Trophoblast cell (in vitro differentiated cells and primary cell): ENCODE data around the gene CDKN2B.

Experiments
- DNase-seq, 2 donors: peaks; one replicate each; pipeline ENCODE4 v3.0.0-alpha.2; 2016
- H2AFZ ChIP-seq: 2 replicates; pipeline ENCODE4 v1.6.1; 2013; ENCODE audit warnings: low read length, moderate library complexity, mild to moderate bottlenecking; ENCODE audit not compliant: insufficient read depth, poor library complexity
- H2AK5ac ChIP-seq: 2 replicates; pipeline ENCODE4 v1.6.1; 2013; ENCODE audit warnings: mild to moderate bottlenecking, low read length
- H2BK120ac ChIP-seq: 2 replicates; pipeline ENCODE4 v1.6.1; 2013; ENCODE audit warnings: low read length, mild to moderate bottlenecking, moderate library complexity; ENCODE audit not compliant: insufficient read depth, poor library complexity
- H2BK12ac ChIP-seq: 2 replicates; pipeline ENCODE4 v1.6.1; 2013; ENCODE audit warnings: mild to moderate bottlenecking, low read length, moderate library complexity
- H2BK5ac ChIP-seq: 2 replicates; pipeline ENCODE4 v1.6.1; 2013; ENCODE audit warnings: low read length, low read depth, moderate library complexity, mild to moderate bottlenecking; ENCODE audit not compliant: poor library complexity
- H3K14ac ChIP-seq: 2 replicates; pipeline ENCODE4 v1.6.1; 2013; ENCODE audit warnings: mild to moderate bottlenecking, low read length
- H3K18ac ChIP-seq: 2 replicates; pipeline ENCODE4 v1.6.1; 2013; ENCODE audit warnings: mild to moderate bottlenecking, low read length
- H3K23ac ChIP-seq: 2 replicates; pipeline ENCODE4 v1.6.1; 2013; ENCODE audit warnings: low read length
- H3K27ac ChIP-seq: 2 replicates; pipeline ENCODE4 v1.5.1; 2013; ENCODE audit warnings: low read depth, mild to moderate bottlenecking, inconsistent platforms, low read length, moderate library complexity
- H3K27me3 ChIP-seq: 2 replicates; pipeline ENCODE4 v1.6.1; 2013; ENCODE audit warnings: inconsistent platforms, mild to moderate bottlenecking, low read length, moderate library complexity; ENCODE audit not compliant: insufficient read depth
- H3K36me3 ChIP-seq, 2 experiments: 1 replicate in 1 of 2; 2 replicates in 1 of 2; pipeline ENCODE4 v1.6.1; 2013; ENCODE audit warnings: low read length in 2 of 2, mild to moderate bottlenecking in 2 of 2, moderate library complexity in 1 of 2; ENCODE audit not compliant: insufficient read depth in 2 of 2, control insufficient read depth in 1 of 2
- H3K4ac ChIP-seq: 2 replicates; pipeline ENCODE4 v1.6.1; 2013; ENCODE audit warnings: low read depth, mild to moderate bottlenecking, low read length, moderate library complexity
- H3K4me1 ChIP-seq, 2 experiments: 1 replicate in 1 of 2; 2 replicates in 1 of 2; pipeline ENCODE4 v1.6.1; 2013; ENCODE audit warnings: low read length in 2 of 2, mild to moderate bottlenecking in 2 of 2, moderate library complexity in 1 of 2; ENCODE audit not compliant: insufficient read depth in 2 of 2, control insufficient read depth in 1 of 2
- H3K4me2 ChIP-seq: 2 replicates; pipeline ENCODE4 v1.6.1; 2013; ENCODE audit warnings: inconsistent platforms, mild to moderate bottlenecking, low read length, moderate library complexity
- H3K4me3 ChIP-seq: 2 replicates; pipeline ENCODE4 v1.5.1; 2013; ENCODE audit warnings: mild to moderate bottlenecking, low read depth, low read length, inconsistent platforms
- H3K79me1 ChIP-seq: one replicate; pipeline ENCODE4 v1.6.1; 2013; ENCODE audit warnings: low read length
- H3K79me2 ChIP-seq: 2 replicates; pipeline ENCODE4 v1.6.1; 2013; ENCODE audit warnings: low read length, mild to moderate bottlenecking; ENCODE audit not compliant: control insufficient read depth, insufficient read depth, poor library complexity
- H3K9ac ChIP-seq: 2 replicates; pipeline ENCODE4 v1.6.1; 2013; ENCODE audit warnings: mild to moderate bottlenecking, low read length
- H3K9me3 ChIP-seq: 2 replicates; pipeline ENCODE4 v1.6.1; 2013; ENCODE audit warnings: low read depth, mild to moderate bottlenecking, control low read depth, inconsistent platforms, low read length; ENCODE audit not compliant: insufficient read depth
- H4K12ac ChIP-seq: 2 replicates; pipeline ENCODE4 v1.6.1; 2013; ENCODE audit warnings: low read depth, mild to moderate bottlenecking, low read length, moderate library complexity
- H4K8ac ChIP-seq: 2 replicates; pipeline ENCODE4 v1.6.1; 2013; ENCODE audit warnings: low read depth, mild to moderate bottlenecking, low read length, moderate library complexity
- H4K91ac ChIP-seq: one replicate; pipeline ENCODE4 v1.6.1; 2013; ENCODE audit warnings: low read depth, mild to moderate bottlenecking, low read length, moderate library complexity
- WGBS: extraction: QIAGEN DNeasy Blood & Tissue Kit; methylation state at CpG from one replicate; pipeline ENCODE4 v1.1.7; 2013; ENCODE audit warnings: missing lambda C conversion rate; ENCODE audit not compliant: insufficient read length, insufficient coverage; ENCODE audit errors: extremely low coverage; 5-methylcytosine and 5-hydroxymethylcytosine counted together

CDKN2B gene

DNA sequence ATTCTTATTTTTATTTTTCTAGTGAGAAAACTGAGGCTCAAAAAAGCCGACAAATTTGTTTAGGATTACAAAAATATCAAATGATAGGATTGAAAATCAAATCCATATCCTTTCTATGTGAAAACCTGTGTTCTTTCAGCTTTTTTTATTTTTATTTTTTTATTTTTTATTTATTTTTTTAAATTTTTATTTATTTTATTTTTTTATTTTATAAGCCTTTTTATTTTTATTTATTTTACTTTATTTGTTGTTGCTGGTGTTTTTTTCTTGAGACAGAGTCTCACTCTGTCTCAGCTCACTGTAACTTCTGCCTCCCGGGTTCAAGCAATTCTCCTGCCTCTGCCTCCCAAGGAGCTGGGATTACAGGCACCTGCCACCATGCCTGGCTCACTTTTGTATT is 45.4 kb upstream of the CDKN2B start:
- Histone ChIP-seq H2BK12ac (no peak overlapping the region), H3K36me3 (no peaks in the 10 kb centered on the region), H3K9ac (no peak overlapping the region), H3K79me1 (peaks cover 5% of the 10 kb centered on the region), H2AFZ (no peak overlapping the region), H3K4ac (no peak overlapping the region), H3K27ac (no peak overlapping the region), H2AK5ac (no peak overlapping the region), H3K27me3 (no peaks in the 10 kb centered on the region), H4K12ac (no peak overlapping the region), H3K79me2 (no peaks in the 10 kb centered on the region), H3K14ac (no peak overlapping the region), H3K4me1 (peaks cover 0 to 2% of the 10 kb centered on the region in 2 experiments), H3K4me3 (no peak overlapping the region), H2BK120ac (no peak overlapping the region), H3K23ac (no peak overlapping the region), H3K18ac (no peak overlapping the region), H3K4me2 (no peak overlapping the region), H4K91ac (no peak overlapping the region), H4K8ac (no peak overlapping the region), H3K9me3 (no peaks in the 10 kb centered on the region), H2BK5ac (no peak overlapping the region)
- no peak for DNase-seq
- WGBS: no CpG with 5 or more reads among the region's 2 CpGs

DNA sequence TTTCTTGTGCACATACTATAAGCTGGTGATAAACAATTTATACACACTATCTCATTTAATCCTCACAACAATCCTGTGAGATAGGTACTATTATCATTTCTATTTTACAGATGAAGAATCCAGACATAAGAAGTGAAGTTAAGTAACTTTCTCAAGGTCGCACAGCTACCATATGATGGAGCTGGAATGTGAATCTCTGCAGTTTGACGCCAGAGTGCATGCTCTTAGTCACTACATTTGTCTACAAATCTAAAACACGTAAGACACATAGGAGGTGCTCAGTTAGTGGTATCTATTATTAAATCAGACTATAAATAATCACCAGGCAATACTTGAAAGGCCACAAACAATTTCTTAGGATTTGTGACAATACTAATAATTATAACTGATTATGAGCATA is 45.0 kb upstream of the CDKN2B start:
- no peak for DNase-seq
- Histone ChIP-seq H3K79me2 (no peaks in the 10 kb centered on the region), H4K12ac (no peak overlapping the region), H3K4me2 (no peak overlapping the region), H3K27me3 (no peaks in the 10 kb centered on the region), H3K23ac (no peak overlapping the region), H2BK120ac (no peak overlapping the region), H3K9me3 (no peaks in the 10 kb centered on the region), H2BK12ac (no peak overlapping the region), H3K4ac (no peak overlapping the region), H2AK5ac (no peak overlapping the region), H4K8ac (no peak overlapping the region), H3K14ac (no peak overlapping the region), H3K27ac (no peak overlapping the region), H3K4me3 (no peak overlapping the region), H3K4me1 (peaks cover 2 to 4% of the 10 kb centered on the region in 2 experiments), H2BK5ac (no peak overlapping the region), H3K79me1 (peaks cover 5% of the 10 kb centered on the region), H4K91ac (no peak overlapping the region), H3K36me3 (no peaks in the 10 kb centered on the region), H3K9ac (no peak overlapping the region), H3K18ac (no peak overlapping the region), H2AFZ (no peak overlapping the region)
- no CpG with 5 or more reads among the region's 3 CpGs for WGBS

- Histone ChIP-seq H3K27me3 (no peaks in the 10 kb centered on the region), H3K4me2 (no peak overlapping the region), H4K12ac (no peak overlapping the region), H3K79me1 (peaks cover 5% of the 10 kb centered on the region), H3K36me3 (no peaks in the 10 kb centered on the region), H3K27ac (no peak overlapping the region), H2AK5ac (no peak overlapping the region), H2BK120ac (no peak overlapping the region), H3K23ac (no peak overlapping the region), H3K4me3 (no peak overlapping the region), H3K79me2 (no peaks in the 10 kb centered on the region), H3K9me3 (no peaks in the 10 kb centered on the region), H2BK12ac (no peak overlapping the region), H4K8ac (no peak overlapping the region), H2BK5ac (no peak overlapping the region), H3K9ac (no peak overlapping the region), H3K4me1 (peaks cover 2 to 4% of the 10 kb centered on the region in 2 experiments), H4K91ac (no peak overlapping the region), H3K4ac (no peak overlapping the region), H2AFZ (no peak overlapping the region), H3K18ac (no peak overlapping the region), H3K14ac (no peak overlapping the region)
- DNase-seq: no peak
- WGBS: no CpG with 5 or more reads among the region's 2 CpGs
Observed at GRCh38 chr9:22053178-22053577, 44.1 kb upstream of the CDKN2B start.

- H3K27ac ChIP-seq: no peak overlapping the region
- no peak overlapping the region for H3K23ac ChIP-seq
- H3K9me3 ChIP-seq: no peaks in the 10 kb centered on the region
- no peaks in the 10 kb centered on the region for H3K79me2 ChIP-seq
- H3K4ac ChIP-seq: no peak overlapping the region
- H3K9ac ChIP-seq: no peak overlapping the region
- WGBS: no CpG with 5 or more reads among the region's 4 CpGs
- no peak overlapping the region for H3K18ac ChIP-seq
- no peak overlapping the region for H2BK120ac ChIP-seq
- no peak overlapping the region for H4K8ac ChIP-seq
- H3K14ac ChIP-seq: no peak overlapping the region
- no peak overlapping the region for H4K12ac ChIP-seq
- peak overlapping the region; percentile 64 for H2BK12ac ChIP-seq
- H2AK5ac ChIP-seq: no peak overlapping the region
- no peak overlapping the region for H3K4me3 ChIP-seq
- no peak for DNase-seq
- peaks cover 2 to 4% of the 10 kb centered on the region in 2 experiments for H3K4me1 ChIP-seq
- H4K91ac ChIP-seq: no peak overlapping the region
- no peaks in the 10 kb centered on the region for H3K36me3 ChIP-seq
- no peak overlapping the region for H2BK5ac ChIP-seq
- H3K79me1 ChIP-seq: peaks cover 5% of the 10 kb centered on the region
- H2AFZ ChIP-seq: no peak overlapping the region
- no peak overlapping the region for H3K4me2 ChIP-seq
- no peaks in the 10 kb centered on the region for H3K27me3 ChIP-seq
Observed at GRCh38 chr9:22052376-22052945, 43.4 kb upstream of the CDKN2B start.
